Endothelial cell of umbilical vein (primary cell): ENCODE results near the gene FXYD7. TPM values are rescaled to one million over a fixed set of nuclear protein-coding genes. Genes with fewer than 3 reads are reported as not detected.

Experiments
- BruUV-seq: library from RNA; stranded (reverse); fragments of 400-500 nt; replicated peaks from 2 replicates; lab custom pipeline; 2021; lab: Mats Ljungman, UMichigan
- CTCF ChIA-PET: fragments of 300-600, 350-600 bp; sonication (Branson Sonifier 250); formaldehyde crosslinking; loops from one replicate; lab custom pipeline; 2021; ENCODE audit warnings: antibody characterized with exemption, inconsistent platforms; lab: Charles Lee
- POLR2A ChIA-PET: fragments of 300-600, 350-600 bp; sonication (Branson Sonifier 250); formaldehyde crosslinking; loops from one replicate; lab custom pipeline; 2021; ENCODE audit warnings: antibody characterized with exemption, inconsistent platforms; lab: Charles Lee
- DNase-seq: peaks from one replicate; pipeline ENCODE4 v3.0.0-alpha.2; 2011; ENCODE audit warnings: low read depth, low spot score
- FAIRE-seq: peaks from 2 replicates; lab custom pipeline; 2011; peaks lifted over from hg19 to GRCh38; lab: Jason Lieb, UNC
- H2AFZ ChIP-seq: 2 replicates; pipeline ENCODE4 v1.6.0; 2012; ENCODE audit warnings: low read depth, low read length, control low read depth, inconsistent platforms
- H3K27ac ChIP-seq: 2 replicates; pipeline ENCODE4 v1.5.1; 2011; ENCODE audit warnings: low read depth, mild to moderate bottlenecking, control low read depth, low read length, moderate library complexity; ENCODE audit not compliant: insufficient read depth
- H3K27me3 ChIP-seq, 2 experiments: 2 replicates each; pipeline versions ENCODE4 v1.6.0 to v1.6.1; 2011; ENCODE audit warnings: low read length in 2 of 2, mixed read lengths in 1 of 2; ENCODE audit not compliant: control insufficient read depth in 2 of 2, insufficient read depth in 2 of 2
- H3K36me3 ChIP-seq, 2 experiments: 2 replicates in 1 of 2; 3 replicates in 1 of 2; pipeline ENCODE4 v1.5.1; 2011; ENCODE audit warnings: low read length in 2 of 2, mild to moderate bottlenecking in 1 of 2, moderate library complexity in 1 of 2; ENCODE audit not compliant: control insufficient read depth in 2 of 2, insufficient read depth in 2 of 2; ENCODE audit errors: extremely low read depth in 1 of 2
- H3K4me1 ChIP-seq: 3 replicates; pipeline ENCODE4 v1.5.1; 2011; ENCODE audit warnings: mild to moderate bottlenecking, low read length; ENCODE audit not compliant: control insufficient read depth, insufficient read depth; ENCODE audit errors: extremely low read depth
- H3K4me2 ChIP-seq: 2 replicates; pipeline ENCODE4 v1.6.1; 2011; ENCODE audit warnings: low read length, control low read depth, mixed read lengths; ENCODE audit not compliant: insufficient read depth
- H3K4me3 ChIP-seq, 3 experiments: fragments of 200-600 bp in 1 of 3; sonication (generic), shearing (Covaris generic) in 1 of 3; replicated peaks in 1 of 3; 2 replicates each; pipeline ENCODE4 v1.5.1; 2011 to 2016; ENCODE audit warnings: control low read depth in 3 of 3, low read length in 3 of 3, mild to moderate bottlenecking in 2 of 3, inconsistent platforms in 1 of 3, low read depth in 1 of 3, moderate library complexity in 1 of 3; ENCODE audit not compliant: insufficient read depth in 1 of 3
- H3K79me2 ChIP-seq: 2 replicates; pipeline ENCODE4 v1.6.0; 2012; ENCODE audit warnings: low read length, inconsistent platforms; ENCODE audit not compliant: control insufficient read depth, insufficient read depth
- H3K9ac ChIP-seq: replicated peaks from 2 replicates; pipeline ENCODE3; 2011; ENCODE audit warnings: low read length, control low read depth; ENCODE audit not compliant: insufficient read depth; ENCODE audit errors: extremely low read depth
- H3K9me1 ChIP-seq: replicated peaks from 3 replicates; pipeline ENCODE4 v1.6.0; 2011; ENCODE audit warnings: mild to moderate bottlenecking, low read length; ENCODE audit not compliant: control insufficient read depth, insufficient read depth; ENCODE audit errors: extremely low read depth
- H3K9me3 ChIP-seq: replicated peaks from 2 replicates; pipeline ENCODE4 v1.5.1; 2012; ENCODE audit warnings: low read length, inconsistent platforms; ENCODE audit not compliant: control insufficient read depth, insufficient read depth
- H4K20me1 ChIP-seq: replicated peaks from 2 replicates; pipeline ENCODE3; 2011; ENCODE audit warnings: mild to moderate bottlenecking, low read length; ENCODE audit not compliant: control insufficient read depth, insufficient read depth; ENCODE audit errors: extremely low read depth
- EZH2 ChIP-seq: IDR thresholded peaks from 2 replicates; pipeline ENCODE4 v1.6.1; 2012; ENCODE audit warnings: borderline replicate concordance, low read depth, mild to moderate bottlenecking, moderate library complexity, low read length, inconsistent platforms; ENCODE audit not compliant: severe bottlenecking
- FOS ChIP-seq: IDR thresholded peaks from 2 replicates; pipeline ENCODE4 v1.6.1; 2011; ENCODE audit warnings: mild to moderate bottlenecking, low read length, moderate library complexity, borderline replicate concordance; ENCODE audit not compliant: insufficient read depth
- GATA2 ChIP-seq: IDR thresholded peaks from 2 replicates; pipeline ENCODE4 v1.7.0; 2011; ENCODE audit warnings: low read depth, mild to moderate bottlenecking, moderate library complexity, mixed read lengths, low read length; ENCODE audit not compliant: insufficient read length, insufficient read depth
- JUN ChIP-seq: IDR thresholded peaks from 2 replicates; pipeline ENCODE4 v1.6.1; 2011; ENCODE audit warnings: borderline replicate concordance, low read depth; ENCODE audit not compliant: insufficient read length, insufficient read depth
- MYC ChIP-seq: IDR thresholded peaks from one replicate; pipeline ENCODE4 v1.6.1; 2011; ENCODE audit warnings: mild to moderate bottlenecking, low read depth, low read length
- POLR2A ChIP-seq: IDR thresholded peaks from 2 replicates; pipeline ENCODE4 v1.6.1; 2012; ENCODE audit warnings: low read depth, mild to moderate bottlenecking, control low read depth, low read length
- POLR2AphosphoS5 ChIP-seq: IDR thresholded peaks from 2 replicates; pipeline ENCODE4 v1.6.1; 2012; ENCODE audit warnings: low read depth, mild to moderate bottlenecking, control low read depth, low read length, moderate library complexity; ENCODE audit not compliant: insufficient read depth
- dilution Hi-C: fragments of 300-500 bp; cut with MboI; formaldehyde crosslinking; loops from one replicate; pipeline ENCODE4 v1.15.0; 2019; ENCODE audit warnings: low sequenced_read_pairs; ENCODE audit not compliant: extremely low pct_ligation_motif_present
- intact Hi-C: fragments of 100-400 bp; cut with micrococcal nuclease; formaldehyde crosslinking; loops from one replicate; pipeline ENCODE4 v1.10.0; 2022
- polyA plus RNA-seq, 4 experiments: library from polyadenylated mRNA; depleted of rRNA in 3 of 4; stranded (reverse) in 3 of 4; unstranded in 1 of 4; fragments of >200 nt; gene quantifications; 2 replicates each; pipeline versions ENCODE4 v1.2.1 to v1.2.3, GENCODE V29; 2011 to 2012; ENCODE audit warnings: missing spikeins in 1 of 4
- total RNA-seq: library from RNA; stranded (reverse); gene quantifications from 2 replicates; pipeline ENCODE4 v1.2.3, GENCODE V29; 2021
- TF ChIP-seq, protein P1 (sequence below): IDR thresholded peaks from 2 replicates; pipeline ENCODE4 v1.6.1; 2011; ENCODE audit not compliant: insufficient read depth, insufficient read length
- TF ChIP-seq, protein P2 (sequence below), 2 donors: IDR thresholded peaks; 1 replicate in 1 of 2; 2 replicates in 1 of 2; pipeline ENCODE4 v1.5.1; 2011; ENCODE audit warnings: low read length in 2 of 2, mild to moderate bottlenecking in 2 of 2, moderate library complexity in 2 of 2, control low read depth in 1 of 2, inconsistent platforms in 1 of 2, low read depth in 1 of 2; ENCODE audit not compliant: insufficient read depth in 1 of 2; ENCODE audit errors: extremely low read depth in 1 of 2

FXYD7 gene
- total and polyA plus RNA-seq, 2 donors (not counting 3 experiments of a cell fraction or from before 2014, with no cell fraction given): not detected

DNA sequence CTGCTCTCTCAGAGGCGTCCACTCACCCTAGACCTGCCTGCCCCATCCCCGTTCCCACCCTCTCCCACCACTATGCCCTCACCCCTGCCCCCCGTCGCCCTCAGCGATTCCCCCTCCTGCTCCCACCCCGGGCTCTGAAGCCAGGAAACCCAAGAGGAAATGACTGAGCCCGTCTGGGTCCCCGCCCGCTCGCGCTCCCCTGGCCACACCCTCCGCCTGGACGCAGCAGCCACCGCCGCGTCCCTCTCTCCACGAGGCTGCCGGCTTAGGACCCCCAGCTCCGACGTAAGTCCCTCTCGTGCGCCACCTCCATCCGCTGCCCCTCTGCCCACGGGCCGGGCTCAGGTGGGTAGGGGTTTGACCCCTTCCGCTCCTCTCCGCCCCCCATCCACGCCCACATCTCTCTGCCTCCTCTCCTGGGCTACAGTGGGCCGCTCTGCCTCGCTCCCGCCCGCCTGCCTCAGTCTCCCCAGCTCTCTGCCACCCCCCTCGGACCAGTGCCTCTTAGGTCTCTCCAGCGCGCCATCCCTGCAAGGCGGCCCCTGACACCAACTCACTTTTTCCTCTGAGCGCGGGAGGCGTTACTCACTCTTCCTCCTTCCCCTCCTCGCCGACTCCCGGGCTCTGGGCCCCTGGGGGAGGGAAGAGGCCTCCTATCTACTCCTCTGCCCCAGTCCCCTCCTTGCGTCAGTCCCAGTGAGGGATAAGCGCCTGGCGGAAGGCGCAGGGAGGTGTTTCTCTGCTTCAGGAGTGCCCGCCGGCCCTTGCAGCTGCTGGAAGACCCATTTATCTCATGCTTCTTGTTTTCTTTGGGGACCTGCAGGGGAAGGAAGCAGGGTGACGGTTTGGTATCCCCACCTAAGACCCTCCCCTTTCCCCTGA is 11.7 kb downstream of the FXYD7 start, which contains the start of gene FXYD5:
Gene FXYD5 (plus strand): TSS at position 211 of the 882 bp plus-strand sequence. CDS start 816 bp downstream, outside the sequence.
- Histone ChIP-seq H3K27me3 (no peaks in the 10 kb centered on the region), H3K27ac (peak within 1 kb of the TSS; percentile 95), H2AFZ (peak within 1 kb of the TSS; percentile 84), H3K9me1 (no peaks in the 10 kb centered on the region), H3K9me3 (no peaks in the 10 kb centered on the region), H4K20me1 (no peaks in the 10 kb centered on the region), H3K4me3 (peak within 1 kb of the TSS; percentile 78 to 98 (median 82)), H3K9ac (peak within 1 kb of the TSS; percentile 92), H3K79me2 (peaks cover 31% of the 10 kb centered on the region), H3K36me3 (peaks cover 13 to 17% of the 10 kb centered on the region in 2 experiments), H3K4me1 (peaks cover 20% of the 10 kb centered on the region), H3K4me2 (peak within 1 kb of the TSS; percentile 78)
- FAIRE-seq (peak; percentile 94), DNase-seq (peak; percentile 79)
- BruUV-seq: TSS peak; percentile 47
- dilution Hi-C loops: no loop called here
- CTCF ChIA-PET: interaction anchor here (0.6 to 4.6 kb wide), 12 partner anchors 8 to 192 kb away, joined by 3 to 73 read pairs (median 4); partner anchors contain the start of genes FXYD7 and LGI4
- POLR2A ChIA-PET: interaction anchor here (0.6 kb wide), 1 partner anchor 19 kb away, joined by 4 read pairs; no protein-coding TSS in a partner anchor
- intact Hi-C loops: loop anchor here (2.0 kb wide), 1 partner anchor 58 kb away; no protein-coding TSS in a partner anchor
- TF ChIP-seq JUN: no peak
- peak; percentile 89 for TF ChIP-seq POLR2AphosphoS5
- TF ChIP-seq, protein P1, sequence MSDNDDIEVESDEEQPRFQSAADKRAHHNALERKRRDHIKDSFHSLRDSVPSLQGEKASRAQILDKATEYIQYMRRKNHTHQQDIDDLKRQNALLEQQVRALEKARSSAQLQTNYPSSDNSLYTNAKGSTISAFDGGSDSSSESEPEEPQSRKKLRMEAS: no peak
- TF ChIP-seq FOS: peak; percentile 36
- TF ChIP-seq GATA2: no peak
- TF ChIP-seq POLR2A: peak; percentile 77
- no peak for TF ChIP-seq MYC
- TF ChIP-seq, protein P2, sequence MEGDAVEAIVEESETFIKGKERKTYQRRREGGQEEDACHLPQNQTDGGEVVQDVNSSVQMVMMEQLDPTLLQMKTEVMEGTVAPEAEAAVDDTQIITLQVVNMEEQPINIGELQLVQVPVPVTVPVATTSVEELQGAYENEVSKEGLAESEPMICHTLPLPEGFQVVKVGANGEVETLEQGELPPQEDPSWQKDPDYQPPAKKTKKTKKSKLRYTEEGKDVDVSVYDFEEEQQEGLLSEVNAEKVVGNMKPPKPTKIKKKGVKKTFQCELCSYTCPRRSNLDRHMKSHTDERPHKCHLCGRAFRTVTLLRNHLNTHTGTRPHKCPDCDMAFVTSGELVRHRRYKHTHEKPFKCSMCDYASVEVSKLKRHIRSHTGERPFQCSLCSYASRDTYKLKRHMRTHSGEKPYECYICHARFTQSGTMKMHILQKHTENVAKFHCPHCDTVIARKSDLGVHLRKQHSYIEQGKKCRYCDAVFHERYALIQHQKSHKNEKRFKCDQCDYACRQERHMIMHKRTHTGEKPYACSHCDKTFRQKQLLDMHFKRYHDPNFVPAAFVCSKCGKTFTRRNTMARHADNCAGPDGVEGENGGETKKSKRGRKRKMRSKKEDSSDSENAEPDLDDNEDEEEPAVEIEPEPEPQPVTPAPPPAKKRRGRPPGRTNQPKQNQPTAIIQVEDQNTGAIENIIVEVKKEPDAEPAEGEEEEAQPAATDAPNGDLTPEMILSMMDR (IDR thresholded peaks at IDR 0.05; ENCODE audit: extremely low read depth in 1 of 2, insufficient read depth in 1 of 2, low read depth in 1 of 2, low read length in 2 of 2): no peak
- TF ChIP-seq EZH2: no peak
